Central memory CD4-positive, alpha-beta T cell (primary cell): ENCODE results near the gene GSTP1.
"Not testable (repeated sequence)": the region's sequence is repeated elsewhere in the genome, so short reads cannot be mapped to it uniquely, and the experiment has no call there.

Experiments
- DNase-seq: peaks from one replicate; pipeline ENCODE4 v3.0.0; 2022

Gene GSTP1

DNA sequence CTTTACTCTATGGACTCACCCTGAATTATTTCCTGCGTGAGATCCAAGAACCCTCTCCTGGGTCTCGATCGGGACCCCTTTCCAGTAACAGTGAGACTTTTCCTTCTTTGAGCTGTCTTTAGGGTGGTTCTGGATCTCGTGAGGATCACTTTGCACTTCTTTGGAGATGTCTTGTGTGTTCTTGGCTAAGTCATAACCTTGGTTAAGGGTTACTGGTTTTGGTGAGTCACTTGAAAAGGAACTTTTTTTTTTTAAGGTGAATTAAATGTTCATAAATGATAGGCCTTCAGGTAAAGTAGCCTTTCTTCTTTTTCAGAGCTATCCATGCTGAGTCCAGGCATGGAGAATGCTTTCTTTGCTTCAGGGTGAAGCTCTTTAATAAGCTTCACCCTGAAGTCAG lies 19.4 kb upstream of the GSTP1 start:
- DNase-seq, result no peak

- DNase-seq, result no peak
Observed at GRCh38 chr11:67571443-67571842, 12.2 kb upstream of the GSTP1 start.

GRCh38 chr11:67572305-67572704 lies 11.3 kb upstream of the GSTP1 start:
- DNase-seq, result no peak

GRCh38 chr11:67572747-67573419 lies 10.7 kb upstream of the GSTP1 start:
- no peak for DNase-seq

DNA sequence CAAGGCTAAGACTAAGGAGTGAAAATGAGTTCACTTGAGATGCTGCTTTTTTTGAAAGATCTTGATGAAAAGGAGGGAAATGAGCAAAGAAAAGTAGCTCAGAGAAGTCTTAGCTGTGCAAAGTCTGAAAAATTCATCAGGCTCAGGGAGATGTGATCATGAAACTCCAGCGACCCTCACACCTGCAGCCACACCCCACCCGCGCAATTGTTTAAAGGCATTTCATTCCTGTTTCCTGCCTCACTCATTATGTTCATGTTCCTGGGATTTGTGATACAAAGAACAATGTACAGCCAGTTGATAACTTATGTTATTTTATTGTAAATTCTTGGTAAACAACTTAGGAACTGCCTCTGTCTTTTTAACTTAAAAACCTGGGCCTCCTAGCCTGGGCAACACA lies 8.7 kb upstream of the GSTP1 start:
- DNase-seq, result no peak

DNA sequence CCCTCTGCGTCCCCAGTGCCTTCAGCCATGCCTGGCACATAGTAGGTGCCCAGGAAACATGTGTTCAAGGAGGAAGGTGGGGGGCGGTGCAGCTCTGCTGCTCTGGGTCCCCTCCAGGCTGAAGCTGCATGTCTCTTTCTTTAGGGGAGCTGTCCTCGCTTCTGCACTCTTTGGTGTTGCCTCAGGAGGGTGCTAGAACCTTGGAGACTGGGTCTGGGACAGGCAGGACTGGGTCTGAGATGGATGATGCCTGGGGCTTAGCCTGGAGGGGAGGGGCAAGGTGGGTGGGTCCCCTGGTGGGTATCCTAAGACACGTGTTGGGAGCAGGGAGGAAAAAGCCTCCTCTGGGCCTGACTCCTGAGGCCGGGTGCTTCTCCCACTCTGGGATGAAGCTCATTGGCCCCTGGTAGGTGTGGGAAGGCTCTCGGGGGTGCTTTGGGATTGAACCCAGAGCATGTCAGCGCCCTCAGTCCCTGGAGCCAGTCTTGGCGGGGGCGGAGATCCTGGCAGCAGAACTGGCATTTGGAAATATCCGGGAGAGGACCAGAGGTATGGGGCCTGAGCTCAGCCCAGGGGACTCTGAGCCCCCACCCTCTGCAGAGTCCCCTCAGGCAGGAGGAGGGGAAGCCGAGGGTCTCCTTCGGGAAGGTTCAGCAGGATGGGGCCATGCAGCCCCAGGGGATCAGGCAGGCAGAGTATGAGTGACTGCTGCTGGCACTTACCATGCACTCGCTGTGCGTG lies 6.7 kb upstream of the GSTP1 start:
- no peak for DNase-seq

DNA sequence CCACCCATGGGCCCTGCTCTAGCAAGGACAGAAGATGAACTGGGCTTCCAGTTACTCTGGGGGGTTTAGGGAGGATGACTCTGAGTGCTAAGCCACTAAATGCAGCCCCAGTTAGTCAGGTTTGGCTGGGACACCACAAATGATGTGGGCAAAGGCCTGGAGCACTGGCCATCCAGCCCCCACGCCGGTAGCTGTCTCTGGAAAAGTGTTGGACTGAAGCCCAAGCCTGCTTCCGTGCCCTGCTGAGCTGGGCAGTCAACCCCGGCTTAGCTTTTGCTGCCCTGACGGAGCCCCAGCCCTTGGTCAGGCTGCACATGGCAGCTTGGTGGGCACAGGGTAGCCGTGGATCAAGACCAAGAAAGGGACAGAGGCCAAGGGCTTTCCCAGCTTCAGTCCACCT lies 5.7 kb upstream of the GSTP1 start:
- no peak for DNase-seq

GRCh38 chr11:67581469-67581868 lies 2.1 kb upstream of the GSTP1 start:
- no peak for DNase-seq

DNA sequence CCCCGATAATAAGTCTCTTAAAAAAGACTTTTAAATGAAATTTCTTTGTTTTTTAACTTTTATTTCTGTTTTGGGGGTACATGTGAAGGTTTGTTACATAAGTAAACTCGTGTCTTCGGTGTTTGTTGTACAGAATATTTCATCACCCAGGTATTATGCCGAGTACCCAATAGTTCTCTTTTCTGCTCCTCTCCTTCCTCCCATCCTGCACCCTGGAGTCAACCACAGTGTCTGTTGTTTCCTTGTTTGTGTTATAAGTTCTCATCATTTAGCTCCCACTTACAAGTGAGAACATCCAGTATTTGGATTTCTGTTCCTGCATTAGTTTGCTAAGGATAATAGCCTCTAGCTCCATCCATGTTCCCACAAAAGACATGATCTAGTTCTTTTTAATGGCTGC lies 1.6 kb upstream of the GSTP1 start:
- no peak for DNase-seq

- DNase-seq, result no peak
Observed at GRCh38 chr11:67584205-67584880, 731 bp downstream of the GSTP1 start.

- DNase-seq, result no peak
Observed at GRCh38 chr11:67584881-67585873, 1.6 kb downstream of the GSTP1 start.

DNA sequence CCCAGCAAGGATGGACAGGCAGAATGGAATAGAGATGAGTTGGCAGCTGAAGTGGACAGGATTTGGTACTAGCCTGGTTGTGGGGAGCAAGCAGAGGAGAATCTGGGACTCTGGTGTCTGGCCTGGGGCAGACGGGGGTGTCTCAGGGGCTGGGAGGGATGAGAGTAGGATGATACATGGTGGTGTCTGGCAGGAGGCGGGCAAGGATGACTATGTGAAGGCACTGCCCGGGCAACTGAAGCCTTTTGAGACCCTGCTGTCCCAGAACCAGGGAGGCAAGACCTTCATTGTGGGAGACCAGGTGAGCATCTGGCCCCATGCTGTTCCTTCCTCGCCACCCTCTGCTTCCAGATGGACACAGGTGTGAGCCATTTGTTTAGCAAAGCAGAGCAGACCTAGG lies 2.3 kb downstream of the GSTP1 start:
- no peak for DNase-seq

DNA sequence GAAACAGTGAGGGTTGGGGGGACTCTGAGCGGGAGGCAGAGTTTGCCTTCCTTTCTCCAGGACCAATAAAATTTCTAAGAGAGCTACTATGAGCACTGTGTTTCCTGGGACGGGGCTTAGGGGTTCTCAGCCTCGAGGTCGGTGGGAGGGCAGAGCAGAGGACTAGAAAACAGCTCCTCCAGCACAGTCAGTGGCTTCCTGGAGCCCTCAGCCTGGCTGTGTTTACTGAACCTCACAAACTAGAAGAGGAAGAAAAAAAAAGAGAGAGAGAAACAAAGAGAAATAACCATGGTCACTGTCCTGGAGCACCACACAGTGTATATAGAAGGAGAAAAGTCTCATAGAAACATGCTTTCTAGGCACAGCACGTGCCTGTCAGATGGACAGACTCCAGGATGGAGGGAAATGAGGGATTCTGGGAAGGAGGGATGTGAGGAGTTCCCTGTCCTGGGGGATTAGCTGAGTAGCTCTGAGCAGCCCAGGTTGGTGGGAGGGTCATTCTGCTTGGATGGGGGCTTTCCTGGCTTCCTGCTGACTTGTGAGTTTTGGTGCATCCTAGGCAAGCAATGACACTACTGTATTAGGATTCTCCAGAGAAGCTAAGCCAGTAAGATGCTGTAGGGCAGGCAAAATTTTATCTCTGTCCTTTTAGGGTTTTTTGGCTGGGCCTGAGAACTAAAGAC lies 3.1 kb downstream of the GSTP1 start:
- DNase-seq, result no peak

- no peak for DNase-seq
Observed at GRCh38 chr11:67588136-67588503, 4.5 kb downstream of the GSTP1 start.

DNA sequence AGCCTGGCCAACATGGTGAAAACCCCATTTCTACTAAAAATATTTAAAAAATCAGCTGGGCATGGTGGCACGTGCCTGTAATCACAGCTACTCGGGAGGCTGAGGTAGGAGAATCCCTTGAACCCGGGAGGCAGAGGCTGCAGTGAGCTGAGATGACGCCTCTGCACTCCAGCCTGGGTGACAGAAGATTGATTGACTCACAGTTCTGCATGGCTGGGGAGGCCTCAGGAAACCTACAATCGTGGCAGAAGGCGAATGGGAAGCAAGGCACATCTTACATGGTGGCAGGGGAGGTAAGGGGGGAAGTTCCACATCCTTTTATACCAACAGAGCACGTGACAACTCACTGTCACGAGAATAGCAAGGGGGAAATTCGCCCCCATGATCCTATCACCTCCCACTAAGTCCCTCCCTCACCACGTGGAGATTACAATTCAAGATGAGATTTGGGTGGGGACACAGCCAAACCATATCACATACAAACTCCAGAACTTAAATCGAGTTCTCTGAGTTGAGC lies 5.3 kb downstream of the GSTP1 start:
- DNase-seq, result not testable (repeated sequence)

DNA sequence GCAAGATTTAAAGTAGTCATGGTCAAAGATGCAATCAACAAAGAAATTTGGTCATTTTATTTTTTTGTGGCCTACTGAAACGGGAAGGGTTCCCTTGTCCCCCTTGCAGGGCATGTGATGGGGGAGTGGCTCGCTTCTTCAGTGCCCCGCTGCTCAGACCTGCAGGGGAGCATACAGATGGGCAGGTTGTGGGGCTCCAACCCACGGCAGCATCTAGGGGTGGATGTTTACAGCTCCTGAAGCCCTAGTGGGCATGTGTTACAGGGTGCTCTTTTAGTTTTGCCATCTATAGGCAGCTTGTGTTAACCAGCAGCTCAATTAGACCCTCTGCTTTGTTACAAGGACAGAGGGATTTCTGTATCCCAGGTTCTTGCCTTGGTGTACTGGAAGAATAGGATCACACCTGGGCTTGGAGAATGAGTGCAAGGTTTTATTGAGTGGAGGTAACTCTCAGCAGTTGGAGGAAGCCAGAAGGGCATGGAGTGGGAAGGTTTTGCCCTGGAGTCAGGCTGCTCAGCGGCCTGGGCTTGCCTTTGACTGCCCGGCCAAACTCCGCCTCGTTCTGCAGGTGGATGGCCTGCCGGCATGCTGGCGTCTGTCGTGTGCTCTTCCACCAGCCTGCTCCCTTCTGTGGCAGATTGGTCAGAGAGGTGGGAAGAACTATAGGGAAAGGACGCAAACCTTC lies 9.4 kb downstream of the GSTP1 start:
- no peak for DNase-seq

DNA sequence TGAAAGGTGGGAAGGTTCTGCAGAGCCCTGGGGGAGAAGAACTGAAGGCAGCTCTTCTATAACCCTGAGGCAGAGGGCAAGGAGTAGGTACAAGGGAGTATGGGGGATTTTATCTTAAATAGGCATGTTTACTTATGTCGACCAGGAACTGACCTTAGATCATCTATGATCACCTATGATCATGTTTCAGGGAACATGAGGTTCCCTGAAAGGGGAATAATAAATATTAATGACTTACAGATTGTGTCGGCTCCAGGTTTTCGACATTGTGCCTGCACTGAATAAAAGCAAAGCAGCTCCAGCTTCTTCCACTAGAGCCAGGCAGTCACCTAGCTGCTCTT lies 9.9 kb downstream of the GSTP1 start:
- DNase-seq, result no peak

- no peak for DNase-seq
Observed at GRCh38 chr11:67594480-67594879, 10.9 kb downstream of the GSTP1 start.

GRCh38 chr11:67596753-67597300 lies 13.2 kb downstream of the GSTP1 start:
- DNase-seq, result no peak

DNA sequence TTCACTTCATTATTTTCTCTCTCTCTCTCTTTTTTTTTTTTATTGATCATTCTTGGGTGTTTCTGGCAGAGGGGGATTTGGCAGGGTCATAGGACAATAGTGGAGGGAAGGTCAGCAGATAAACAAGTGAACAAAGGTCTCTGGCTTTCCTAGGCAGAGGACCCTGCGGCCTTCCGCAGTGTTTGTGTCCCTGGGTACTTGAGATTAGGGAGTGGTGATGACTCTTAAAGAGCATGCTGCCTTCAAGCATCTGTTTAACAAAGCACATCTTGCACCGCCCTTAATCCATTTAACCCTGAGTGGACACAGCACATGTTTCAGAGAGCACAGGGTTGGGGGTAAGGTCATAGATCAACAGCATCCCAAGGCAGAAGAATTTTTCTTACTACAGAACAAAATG lies 13.8 kb downstream of the GSTP1 start:
- not testable (repeated sequence) for DNase-seq

GRCh38 chr11:67597963-67598362 lies 14.4 kb downstream of the GSTP1 start:
- not testable (repeated sequence) for DNase-seq
